Measurements from ENCODE around the gene DMRTC1. TPM values are rescaled to one million over a fixed set of nuclear protein-coding genes. Genes with fewer than 3 reads are reported as not detected.
"Not testable (repeated sequence)": the region's sequence is repeated elsewhere in the genome, so short reads cannot be mapped to it uniquely, and the experiment has no call there.

The DMRTC1 gene
- total and polyA plus RNA-seq, 2 of the 4 experiments (the other 2 are of a cell fraction): not detected

- intact Hi-C loops (cut with micrococcal nuclease); H4K5ac ChIP-seq (ENCODE audit: low read depth, low read length); H3K4me2 ChIP-seq (ENCODE audit: low read depth, low read length); H2AFZ ChIP-seq (replicated peaks; ENCODE audit: low read length, poor library complexity); dilution Hi-C loops (cut with HindIII; ENCODE audit: low sequenced_read_pairs, unreplicated experiment); H4K20me1 ChIP-seq (ENCODE audit: insufficient read depth, low read length); H3K4me1 ChIP-seq (ENCODE audit: control insufficient read depth, insufficient read depth, low read length); H3K4me3 ChIP-seq (ENCODE audit: insufficient read depth, low read depth, low read length); BruUV-seq (replicated peaks); H2BK20ac ChIP-seq (ENCODE audit: low read depth, low read length); H3K27ac ChIP-seq (ENCODE audit: insufficient read depth, low read length); POLR2A ChIA-PET (ENCODE audit: unreplicated experiment); H3K36me3 ChIP-seq (ENCODE audit: control insufficient read depth, insufficient read depth, low read length); H3K56ac ChIP-seq (ENCODE audit: extremely low read depth, insufficient read depth, low read length); H3K18ac ChIP-seq (ENCODE audit: low read depth, low read length); H3K9me3 ChIP-seq (ENCODE audit: control insufficient read depth, insufficient read depth, low read length); H3K23ac ChIP-seq (ENCODE audit: low read depth, low read length); H4K8ac ChIP-seq (ENCODE audit: low read depth in 2 of 2, low read length in 2 of 2); H3K4ac ChIP-seq (ENCODE audit: low read depth, low read length); H2BK5ac ChIP-seq (ENCODE audit: low read depth, low read length, poor library complexity, severe bottlenecking); DNase-seq; CTCF ChIA-PET; H2AK5ac ChIP-seq (ENCODE audit: low read depth, low read length); H3K27me3 ChIP-seq (ENCODE audit: control insufficient read depth, insufficient read depth, low read length); H3K14ac ChIP-seq (replicated peaks; ENCODE audit: low read depth, low read length); H4K91ac ChIP-seq (ENCODE audit: insufficient read depth, low read depth, low read length); ATAC-seq (ENCODE audit: low read depth); H3K79me1 ChIP-seq (ENCODE audit: low read depth in 1 of 2, low read length in 2 of 2); H2BK120ac ChIP-seq (ENCODE audit: low read depth, low read length); H2AK9ac ChIP-seq (replicated peaks; ENCODE audit: low read depth, low read length, poor library complexity); H3K9ac ChIP-seq (ENCODE audit: low read depth, low read length); H3K9me1 ChIP-seq (ENCODE audit: insufficient read depth, low read length); H2BK15ac ChIP-seq (ENCODE audit: low read depth, low read length); in situ Hi-C loops (cut with MboI; ENCODE audit: low sequenced_read_pairs): not testable (repeated sequence)
- WGBS, 2 experiments (ENCODE audit: extremely low coverage in 2 of 2, insufficient read length in 1 of 2): no CpG with 5 or more reads among the region's 9 CpGs
These were observed 16.3 kb upstream of the DMRTC1 start for GRCh38 chrX:72959971-72960370.

DNA sequence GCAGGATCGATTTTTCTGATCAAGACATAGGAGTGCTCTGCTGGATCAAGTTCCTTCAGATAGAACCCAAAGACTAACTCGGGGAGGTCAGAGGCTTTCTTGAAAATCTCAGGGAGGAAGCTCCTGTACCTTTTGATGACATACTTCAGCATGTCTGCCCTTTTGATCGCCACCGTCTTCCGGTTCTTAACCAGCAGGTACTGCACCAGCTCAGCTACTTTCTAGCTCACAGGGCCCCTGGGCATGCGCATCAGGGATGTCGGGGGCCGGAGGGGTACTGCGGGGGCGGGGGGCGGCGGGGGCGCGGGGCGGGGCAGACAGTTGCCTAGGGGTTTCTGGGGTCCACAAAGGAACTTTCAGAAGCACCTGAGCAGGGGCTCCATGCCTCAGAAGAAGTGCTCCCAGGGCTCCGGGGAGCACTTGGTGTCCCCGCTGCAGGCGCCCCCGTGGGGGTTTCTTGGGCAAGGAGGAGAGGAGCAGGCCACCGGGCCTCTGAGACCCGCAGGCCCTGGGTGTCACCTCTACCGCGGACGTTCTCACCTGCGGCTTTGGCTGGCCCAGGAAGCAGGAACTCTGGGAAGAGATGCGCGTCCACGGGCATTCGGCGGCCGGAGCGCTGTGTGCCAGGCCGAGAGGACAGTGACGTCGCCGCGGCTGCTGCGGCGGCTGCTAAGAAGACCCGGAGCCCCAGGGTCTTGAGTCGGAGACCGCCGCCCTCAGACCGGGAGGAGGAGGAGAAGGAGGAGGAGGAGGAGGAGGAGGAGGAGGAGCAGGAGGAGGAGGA is 410 bp downstream of the DMRTC1 start:
- H3K23ac ChIP-seq (ENCODE audit: low read depth, low read length); ATAC-seq (ENCODE audit: low read depth); in situ Hi-C loops (cut with MboI; ENCODE audit: low sequenced_read_pairs); H3K18ac ChIP-seq (ENCODE audit: low read depth, low read length); H4K91ac ChIP-seq (ENCODE audit: insufficient read depth, low read depth, low read length); H3K9me3 ChIP-seq (ENCODE audit: control insufficient read depth, insufficient read depth, low read length); H2BK20ac ChIP-seq (ENCODE audit: low read depth, low read length); H2AFZ ChIP-seq (replicated peaks; ENCODE audit: low read length, poor library complexity); H4K5ac ChIP-seq (ENCODE audit: low read depth, low read length); H3K79me1 ChIP-seq (ENCODE audit: low read depth in 1 of 2, low read length in 2 of 2); H2BK15ac ChIP-seq (ENCODE audit: low read depth, low read length); H3K27ac ChIP-seq (ENCODE audit: insufficient read depth, low read length); H4K8ac ChIP-seq (ENCODE audit: low read depth in 2 of 2, low read length in 2 of 2); H3K4ac ChIP-seq (ENCODE audit: low read depth, low read length); H2AK9ac ChIP-seq (replicated peaks; ENCODE audit: low read depth, low read length, poor library complexity); H3K4me3 ChIP-seq (ENCODE audit: insufficient read depth, low read depth, low read length); dilution Hi-C loops (cut with HindIII; ENCODE audit: low sequenced_read_pairs, unreplicated experiment); H2AK5ac ChIP-seq (ENCODE audit: low read depth, low read length); H3K36me3 ChIP-seq (ENCODE audit: control insufficient read depth, insufficient read depth, low read length); H3K4me2 ChIP-seq (ENCODE audit: low read depth, low read length); BruUV-seq (replicated peaks); H3K9ac ChIP-seq (ENCODE audit: low read depth, low read length); intact Hi-C loops (cut with micrococcal nuclease); POLR2A ChIA-PET (ENCODE audit: unreplicated experiment); H3K14ac ChIP-seq (replicated peaks; ENCODE audit: low read depth, low read length); H3K56ac ChIP-seq (ENCODE audit: extremely low read depth, insufficient read depth, low read length); H3K9me1 ChIP-seq (ENCODE audit: insufficient read depth, low read length); H2BK120ac ChIP-seq (ENCODE audit: low read depth, low read length); H3K27me3 ChIP-seq (ENCODE audit: control insufficient read depth, insufficient read depth, low read length); H3K4me1 ChIP-seq (ENCODE audit: control insufficient read depth, insufficient read depth, low read length); DNase-seq; CTCF ChIA-PET; H4K20me1 ChIP-seq (ENCODE audit: insufficient read depth, low read length); H2BK5ac ChIP-seq (ENCODE audit: low read depth, low read length, poor library complexity, severe bottlenecking): not testable (repeated sequence)
- WGBS, 2 experiments (ENCODE audit: extremely low coverage in 2 of 2, insufficient read length in 1 of 2): no CpG with 5 or more reads among the region's 44 CpGs

Data from IMR-90 (cell line).